Activated T-cell treated with anti-CD3 and anti-CD28 coated beads, Interleukin-2, amount 50 U/mL, for 4 hours (primary cell): Measurements from ENCODE around the gene EMX1. TPM values are rescaled to one million over a fixed set of nuclear protein-coding genes. Genes with fewer than 3 reads are reported as not detected.

Experiments
- ATAC-seq, 2 donors: fragments of 200-7000 bp; cut with Tn5 transposase; one replicate each; pipeline ENCODE4 v1.10.0; 2021
- DNase-seq: peaks from one replicate; pipeline ENCODE4 v3.0.0-alpha.2; 2020
- H3K27me3 Mint-ChIP-seq: one replicate; pipeline ENCODE4 v1.8.0; 2021; ENCODE audit warnings: low read depth, mixed read lengths
- H3K36me3 Mint-ChIP-seq: one replicate; pipeline ENCODE4 v1.8.0; 2022; ENCODE audit warnings: mixed read lengths; ENCODE audit not compliant: insufficient read depth
- H3K4me1 Mint-ChIP-seq: one replicate; pipeline ENCODE4 v1.8.0; 2021; ENCODE audit warnings: low read depth, mixed read lengths
- H3K4me3 Mint-ChIP-seq: one replicate; pipeline ENCODE4 v1.8.0; 2021; ENCODE audit warnings: mild to moderate bottlenecking, moderate library complexity, mixed read lengths
- H3K9me3 Mint-ChIP-seq: one replicate; pipeline ENCODE4 v1.8.0; 2021; ENCODE audit warnings: mixed read lengths
- total RNA-seq, 3 donors: library from RNA; stranded (reverse); gene quantifications; one replicate each; pipeline ENCODE4 v1.2.1, GENCODE V29; 2021

The EMX1 gene
- total RNA-seq, 3 donors from 2014 or later, result 0.08 TPM; not detected in 2

GRCh38 chr2:72915320-72915906 lies 1.9 kb upstream of the EMX1 start:
- peak overlapping the region; percentile 64 for H3K4me3 Mint-ChIP-seq
- no peaks in the 10 kb centered on the region for H3K9me3 Mint-ChIP-seq
- peaks cover 32% of the 10 kb centered on the region for H3K4me1 Mint-ChIP-seq
- H3K27me3 Mint-ChIP-seq, result peaks cover 74% of the 10 kb centered on the region
- DNase-seq (no peak), ATAC-seq (no peak)
- no peaks in the 10 kb centered on the region for H3K36me3 Mint-ChIP-seq

GRCh38 chr2:72915907-72916742 lies 1.2 kb upstream of the EMX1 start:
- H3K4me1 Mint-ChIP-seq, result peaks cover 34% of the 10 kb centered on the region
- H3K4me3 Mint-ChIP-seq, result peak overlapping the region; percentile 73

GRCh38 chr2:72916743-72917137 lies 579 bp upstream of the EMX1 start:
- no peaks in the 10 kb centered on the region for H3K36me3 Mint-ChIP-seq
- peak overlapping the region; percentile 73 for H3K4me3 Mint-ChIP-seq
- H3K4me1 Mint-ChIP-seq, result peaks cover 34% of the 10 kb centered on the region
- H3K27me3 Mint-ChIP-seq, result peaks cover 71% of the 10 kb centered on the region
- DNase-seq, result no peak
- no peaks in the 10 kb centered on the region for H3K9me3 Mint-ChIP-seq
- peak in 1 of 2 donors; percentile 7 for ATAC-seq

More at GRCh38 chr2:72915907-72916742, 1.2 kb upstream of the EMX1 start:
- Mint-ChIP-seq H3K36me3 (no peaks in the 10 kb centered on the region), H3K27me3 (peaks cover 71% of the 10 kb centered on the region), H3K9me3 (no peaks in the 10 kb centered on the region)
- DNase-seq (no peak), ATAC-seq (peak; percentile 52)

- Mint-ChIP-seq H3K4me3 (no peak overlapping the region), H3K9me3 (no peaks in the 10 kb centered on the region), H3K27me3 (peaks cover 74% of the 10 kb centered on the region), H3K4me1 (peaks cover 34% of the 10 kb centered on the region), H3K36me3 (no peaks in the 10 kb centered on the region)
- ATAC-seq (peak in 1 of 2 donors; percentile 25), DNase-seq (no peak)
Measured at GRCh38 chr2:72917877-72918553, 696 bp downstream of the EMX1 start.

- DNase-seq (no peak), ATAC-seq (no peak)
- peaks cover 38% of the 10 kb centered on the region for H3K4me1 Mint-ChIP-seq
- H3K4me3 Mint-ChIP-seq, result peak overlapping the region; percentile 16
- H3K27me3 Mint-ChIP-seq, result peaks cover 68% of the 10 kb centered on the region
- H3K9me3 Mint-ChIP-seq, result no peaks in the 10 kb centered on the region
- H3K36me3 Mint-ChIP-seq, result no peaks in the 10 kb centered on the region
Measured at GRCh38 chr2:72919414-72920317, 2.3 kb downstream of the EMX1 start.

GRCh38 chr2:72920318-72921087 lies 3.2 kb downstream of the EMX1 start:
- H3K9me3 Mint-ChIP-seq, result no peaks in the 10 kb centered on the region
- H3K27me3 Mint-ChIP-seq, result peaks cover 66% of the 10 kb centered on the region
- no peaks in the 10 kb centered on the region for H3K36me3 Mint-ChIP-seq
- ATAC-seq, result peak; percentile 23 to 45
- H3K4me3 Mint-ChIP-seq, result peak overlapping the region; percentile 45
- DNase-seq, result no peak
- H3K4me1 Mint-ChIP-seq, result peaks cover 31% of the 10 kb centered on the region

- ATAC-seq, result no peak
- Mint-ChIP-seq H3K27me3 (peaks cover 66% of the 10 kb centered on the region), H3K4me3 (no peak overlapping the region), H3K36me3 (no peaks in the 10 kb centered on the region), H3K9me3 (no peaks in the 10 kb centered on the region), H3K4me1 (peaks cover 28% of the 10 kb centered on the region)
- DNase-seq, result no peak
Measured at GRCh38 chr2:72921088-72921851, 4.0 kb downstream of the EMX1 start.

GRCh38 chr2:72921853-72922252 lies 4.5 kb downstream of the EMX1 start:
- DNase-seq, result no peak
- no peak for ATAC-seq
- no peaks in the 10 kb centered on the region for H3K9me3 Mint-ChIP-seq
- peaks cover 60% of the 10 kb centered on the region for H3K27me3 Mint-ChIP-seq
- peaks cover 24% of the 10 kb centered on the region for H3K4me1 Mint-ChIP-seq
- no peaks in the 10 kb centered on the region for H3K36me3 Mint-ChIP-seq
- H3K4me3 Mint-ChIP-seq, result no peak overlapping the region

- H3K4me1 Mint-ChIP-seq, result peaks cover 16% of the 10 kb centered on the region
- no peaks in the 10 kb centered on the region for H3K36me3 Mint-ChIP-seq
- H3K4me3 Mint-ChIP-seq, result no peak overlapping the region
- H3K27me3 Mint-ChIP-seq, result peaks cover 51% of the 10 kb centered on the region
- H3K9me3 Mint-ChIP-seq, result no peaks in the 10 kb centered on the region
- ATAC-seq (peak in 1 of 2 donors; percentile 35), DNase-seq (no peak)
Measured at GRCh38 chr2:72923833-72924352, 6.6 kb downstream of the EMX1 start.

GRCh38 chr2:72924353-72925240 lies 7.3 kb downstream of the EMX1 start:
- ATAC-seq (peak; percentile 12 to 29), DNase-seq (no peak)
- Mint-ChIP-seq H3K27me3 (peaks cover 44% of the 10 kb centered on the region), H3K4me1 (peaks cover 12% of the 10 kb centered on the region), H3K36me3 (no peaks in the 10 kb centered on the region), H3K9me3 (no peaks in the 10 kb centered on the region), H3K4me3 (no peak overlapping the region)

GRCh38 chr2:72925328-72925943 lies 8.1 kb downstream of the EMX1 start:
- H3K9me3 Mint-ChIP-seq, result no peaks in the 10 kb centered on the region
- ATAC-seq (no peak), DNase-seq (no peak)
- H3K36me3 Mint-ChIP-seq, result no peaks in the 10 kb centered on the region
- no peak overlapping the region for H3K4me3 Mint-ChIP-seq
- H3K27me3 Mint-ChIP-seq, result peaks cover 41% of the 10 kb centered on the region
- H3K4me1 Mint-ChIP-seq, result peaks cover 8% of the 10 kb centered on the region
